Ovary (tissue), 3 donors: ENCODE results near the gene ENPP7.

Experiments used
- CTCF ChIP-seq, 3 donors: fragments of 450-650 bp in 2 of 3; fragments of 200-600 bp in 1 of 3; IDR thresholded peaks; one replicate each; pipeline versions ENCODE4 v1.5.1 to v1.8.0; 2016 to 2022; ENCODE audit warnings: antibody characterized with exemption in 3 of 3, mild to moderate bottlenecking in 1 of 3
- EP300 ChIP-seq: sonication (generic); formaldehyde crosslinking; IDR thresholded peaks from one replicate; pipeline ENCODE4 v1.6.1; 2017; ENCODE audit warnings: antibody characterized with exemption
- donor health status: DM: no; HTN: no; CAD: no.

GRCh38 chr17:79738643-79739042, 7.9 kb downstream of the ENPP7 start:
- TF ChIP-seq EP300 (no peak), CTCF (IDR thresholded peaks at IDR 0.05) (no peak)
